DOHH2 (cell line): Measurements from ENCODE around the gene SLAIN1.

Experiments used
- H3F3A ChIP-seq: fragments of 200-600 bp; sonication (generic), shearing (Covaris generic); 2 replicates; pipeline ENCODE4 v1.6.0; 2016; ENCODE audit warnings: antibody characterized with exemption, mild to moderate bottlenecking; ENCODE audit not compliant: control insufficient read depth, insufficient read depth
- H3K27ac ChIP-seq: fragments of 200-600 bp; sonication (generic); 2 replicates; pipeline ENCODE4 v1.5.1; 2014; ENCODE audit warnings: low read depth, mild to moderate bottlenecking, low read length, moderate library complexity
- H3K27me3 ChIP-seq: fragments of 200-600 bp; sonication (generic); 2 replicates; pipeline ENCODE4 v1.6.1; 2014; ENCODE audit warnings: mild to moderate bottlenecking, low read length, mixed read lengths; ENCODE audit not compliant: control insufficient read depth
- H3K36me3 ChIP-seq: fragments of 200-600 bp; sonication (generic); 2 replicates; pipeline ENCODE4 v1.6.1; 2014; ENCODE audit warnings: mild to moderate bottlenecking, low read length, moderate library complexity, mixed read lengths; ENCODE audit not compliant: control insufficient read depth
- H3K4me1 ChIP-seq: fragments of 200-600 bp; sonication (generic); 2 replicates; pipeline ENCODE4 v1.6.1; 2014; ENCODE audit warnings: mild to moderate bottlenecking, low read length, mixed read lengths; ENCODE audit not compliant: control insufficient read depth
- H3K4me2 ChIP-seq: fragments of 200-600 bp; sonication (generic); 2 replicates; pipeline ENCODE4 v1.6.0; 2014; ENCODE audit warnings: mild to moderate bottlenecking, low read length, moderate library complexity
- H3K4me3 ChIP-seq: fragments of 200-600 bp; sonication (generic); 2 replicates; pipeline ENCODE4 v1.5.1; 2014; ENCODE audit warnings: mild to moderate bottlenecking, low read length, mixed read lengths
- H3K79me2 ChIP-seq: fragments of 200-600 bp; sonication (generic); 2 replicates; pipeline ENCODE4 v1.6.1; 2014; ENCODE audit warnings: mild to moderate bottlenecking, low read length, mixed read lengths; ENCODE audit not compliant: control insufficient read depth
- H3K9me2 ChIP-seq: fragments of 200-600 bp; sonication (generic); replicated peaks from 2 replicates; pipeline ENCODE4 v1.6.1; 2014; ENCODE audit warnings: mild to moderate bottlenecking, low read length, mixed read lengths; ENCODE audit not compliant: control insufficient read depth
- H3K9me3 ChIP-seq: fragments of 200-600 bp; sonication (generic); 2 replicates; pipeline ENCODE4 v1.6.1; 2014; ENCODE audit warnings: antibody characterized with exemption, low read length, mixed read lengths; ENCODE audit not compliant: control insufficient read depth, insufficient read depth
- H4K20me1 ChIP-seq: fragments of 200-600 bp; sonication (generic); 2 replicates; pipeline ENCODE4 v1.6.0; 2014; ENCODE audit warnings: low read depth, mild to moderate bottlenecking, antibody characterized with exemption, low read length, moderate library complexity; ENCODE audit not compliant: control insufficient read depth, insufficient read depth
- EZH2phosphoT487 ChIP-seq: fragments of 200-600 bp; sonication (generic); IDR thresholded peaks from 2 replicates; pipeline ENCODE4 v1.6.1; 2017; ENCODE audit warnings: borderline replicate concordance, mild to moderate bottlenecking, antibody characterized with exemption, low read length, moderate library complexity, mixed read lengths
- TF ChIP-seq, protein P1 (sequence below): fragments of 200-600 bp; sonication (generic); IDR thresholded peaks from one replicate; pipeline ENCODE4 v1.5.1; 2014; ENCODE audit warnings: antibody characterized with exemption, mild to moderate bottlenecking, low read depth, low read length; ENCODE audit not compliant: poor library complexity, severe bottlenecking

SLAIN1 gene

DNA sequence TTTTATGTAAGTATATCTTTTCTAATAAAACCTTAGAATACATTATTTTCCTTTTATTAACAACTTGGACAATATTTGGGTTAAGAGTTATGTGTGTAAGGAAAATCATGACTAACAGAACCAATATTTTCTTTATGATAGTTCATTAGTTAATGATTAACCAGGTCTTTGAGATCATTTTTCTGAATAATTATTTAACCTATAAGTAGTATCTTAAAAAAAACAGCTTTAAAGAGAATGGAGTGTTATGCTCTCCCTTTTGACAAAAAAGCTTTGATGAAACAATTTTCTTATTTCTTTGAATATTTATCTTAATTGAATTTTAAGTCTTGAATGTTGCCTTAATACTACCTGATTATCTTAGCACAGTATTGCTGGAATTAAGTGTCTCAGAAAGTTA is 3.8 kb downstream of the SLAIN1 start:
- Histone ChIP-seq H3K27ac (no peak overlapping the region), H3K79me2 (peaks cover 51% of the 10 kb centered on the region), H3K4me2 (no peak overlapping the region)

DNA sequence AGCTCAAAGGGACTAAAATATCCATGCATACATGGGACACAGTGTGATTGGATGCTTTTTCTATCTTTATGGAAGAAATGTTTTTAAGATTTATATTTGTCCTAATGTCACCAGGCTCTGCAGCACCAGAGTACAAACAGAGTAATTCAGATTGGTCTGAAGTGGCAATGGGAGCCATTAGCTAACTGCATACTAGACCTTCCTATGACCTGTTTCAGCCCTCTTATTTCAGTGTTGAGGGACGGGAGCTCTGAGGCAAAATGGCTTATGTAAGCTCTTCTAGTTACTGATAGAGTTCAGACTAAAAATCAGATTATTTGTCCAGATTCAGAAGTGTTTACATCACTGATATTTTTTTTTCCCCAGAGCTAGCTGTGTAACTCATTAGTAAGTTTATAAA is 4.9 kb downstream of the SLAIN1 start:
- no peaks in the 10 kb centered on the region for H3K27me3 ChIP-seq
- peaks cover 3% of the 10 kb centered on the region; the same call in 1 of the 2 replicates for H3F3A ChIP-seq
- H3K36me3 ChIP-seq: peaks cover under 1% of the 10 kb centered on the region; the same call in 1 of the 2 replicates
- no peak overlapping the region for H3K27ac ChIP-seq
- peaks cover 54% of the 10 kb centered on the region for H3K79me2 ChIP-seq
- TF ChIP-seq, protein P1, sequence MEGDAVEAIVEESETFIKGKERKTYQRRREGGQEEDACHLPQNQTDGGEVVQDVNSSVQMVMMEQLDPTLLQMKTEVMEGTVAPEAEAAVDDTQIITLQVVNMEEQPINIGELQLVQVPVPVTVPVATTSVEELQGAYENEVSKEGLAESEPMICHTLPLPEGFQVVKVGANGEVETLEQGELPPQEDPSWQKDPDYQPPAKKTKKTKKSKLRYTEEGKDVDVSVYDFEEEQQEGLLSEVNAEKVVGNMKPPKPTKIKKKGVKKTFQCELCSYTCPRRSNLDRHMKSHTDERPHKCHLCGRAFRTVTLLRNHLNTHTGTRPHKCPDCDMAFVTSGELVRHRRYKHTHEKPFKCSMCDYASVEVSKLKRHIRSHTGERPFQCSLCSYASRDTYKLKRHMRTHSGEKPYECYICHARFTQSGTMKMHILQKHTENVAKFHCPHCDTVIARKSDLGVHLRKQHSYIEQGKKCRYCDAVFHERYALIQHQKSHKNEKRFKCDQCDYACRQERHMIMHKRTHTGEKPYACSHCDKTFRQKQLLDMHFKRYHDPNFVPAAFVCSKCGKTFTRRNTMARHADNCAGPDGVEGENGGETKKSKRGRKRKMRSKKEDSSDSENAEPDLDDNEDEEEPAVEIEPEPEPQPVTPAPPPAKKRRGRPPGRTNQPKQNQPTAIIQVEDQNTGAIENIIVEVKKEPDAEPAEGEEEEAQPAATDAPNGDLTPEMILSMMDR: no peak
- no peak for TF ChIP-seq EZH2phosphoT487
- no peak overlapping the region for H3K4me2 ChIP-seq
- no peaks in the 10 kb centered on the region for H3K9me3 ChIP-seq
- H3K9me2 ChIP-seq: no peaks in the 10 kb centered on the region
- H3K4me3 ChIP-seq: no peak overlapping the region
- peaks cover 14% of the 10 kb centered on the region for H3K4me1 ChIP-seq
- H4K20me1 ChIP-seq: peaks cover 5% of the 10 kb centered on the region

More for the DNA sequence above, 3.8 kb downstream of the SLAIN1 start:
- TF ChIP-seq EZH2phosphoT487: no peak
- TF ChIP-seq, protein P1: no peak
- H4K20me1 ChIP-seq: peaks cover 5% of the 10 kb centered on the region
- H3K36me3 ChIP-seq: no peaks in the 10 kb centered on the region
- H3K4me3 ChIP-seq: no peak overlapping the region
- H3F3A ChIP-seq: peaks cover 6% of the 10 kb centered on the region; the same call in 1 of the 2 replicates
- H3K9me3 ChIP-seq: no peaks in the 10 kb centered on the region
- H3K4me1 ChIP-seq: peaks cover 24% of the 10 kb centered on the region
- H3K27me3 ChIP-seq: peaks cover 8% of the 10 kb centered on the region
- H3K9me2 ChIP-seq: no peaks in the 10 kb centered on the region

DNA sequence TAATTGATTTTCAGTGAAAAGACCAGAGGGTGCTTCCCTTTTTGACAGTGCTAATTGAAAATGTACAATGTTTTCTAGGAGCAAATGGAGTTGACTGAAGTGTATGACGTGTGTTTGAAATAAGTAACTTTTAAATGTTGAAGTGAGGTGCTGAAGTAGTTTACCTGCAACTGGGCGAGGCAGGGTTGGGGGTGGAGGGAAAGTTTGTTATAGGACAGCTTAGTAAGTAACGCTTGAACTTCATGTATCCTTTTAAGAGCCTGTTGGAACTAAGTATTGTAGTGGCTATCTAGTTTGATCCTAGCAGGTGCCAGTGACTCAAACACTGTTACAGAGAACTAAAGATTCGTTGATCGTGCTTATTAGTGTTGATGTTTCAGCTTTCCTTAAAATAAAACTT is 5.9 kb downstream of the SLAIN1 start:
- peaks cover 8% of the 10 kb centered on the region; the same call in 1 of the 2 replicates for H3K9me3 ChIP-seq
- TF ChIP-seq EZH2phosphoT487: no peak
- TF ChIP-seq, protein P1: no peak

More for the DNA sequence above, 5.9 kb downstream of the SLAIN1 start:
- H3K79me2 ChIP-seq: peaks cover 57% of the 10 kb centered on the region
- H3K9me2 ChIP-seq: no peaks in the 10 kb centered on the region
- no peak overlapping the region for H3K4me3 ChIP-seq
- peaks cover 3% of the 10 kb centered on the region; the same call in 1 of the 2 replicates for H3F3A ChIP-seq
- H4K20me1 ChIP-seq: peaks cover 5% of the 10 kb centered on the region
- H3K27me3 ChIP-seq: no peaks in the 10 kb centered on the region
- peaks cover 11% of the 10 kb centered on the region for H3K36me3 ChIP-seq
- H3K27ac ChIP-seq: no peak overlapping the region
- H3K4me2 ChIP-seq: no peak overlapping the region
- peaks cover 14% of the 10 kb centered on the region for H3K4me1 ChIP-seq
